AG09309 (cell line): Measurements from ENCODE around the gene DNAJC15.
"Not testable (repeated sequence)": the region's sequence is repeated elsewhere in the genome, so short reads cannot be mapped to it uniquely, and the experiment has no call there.

Experiments
- DNase-seq: peaks from one replicate; pipeline ENCODE4 v3.0.0-alpha.2; 2010; ENCODE audit warnings: low read depth
- H3K4me3 ChIP-seq: 2 replicates; pipeline ENCODE4 v1.5.1; 2011; ENCODE audit warnings: mild to moderate bottlenecking, low read depth, low read length, moderate library complexity; ENCODE audit not compliant: control insufficient read depth
- CTCF ChIP-seq: IDR thresholded peaks from 2 replicates; pipeline ENCODE4 v1.5.1; 2011; ENCODE audit warnings: mild to moderate bottlenecking, low read depth, low read length, inconsistent platforms; ENCODE audit not compliant: insufficient read depth, control insufficient read depth; ENCODE audit errors: missing control alignments

The DNAJC15 gene

GRCh38 chr13:42984691-42985090 is 38.7 kb upstream of the DNAJC15 start:
- no peak for DNase-seq
- no peak for TF ChIP-seq CTCF
- no peak overlapping the region for H3K4me3 ChIP-seq

GRCh38 chr13:42985312-42986175 is 37.8 kb upstream of the DNAJC15 start:
- H3K4me3 ChIP-seq, result no peak overlapping the region
- no peak for TF ChIP-seq CTCF
- DNase-seq, result no peak

GRCh38 chr13:42986176-42986574 is 37.2 kb upstream of the DNAJC15 start:
- no peak for TF ChIP-seq CTCF
- no peak for DNase-seq
- H3K4me3 ChIP-seq, result no peak overlapping the region

GRCh38 chr13:42990291-42991232 is 32.8 kb upstream of the DNAJC15 start:
- H3K4me3 ChIP-seq, result no peak overlapping the region

GRCh38 chr13:42991233-42991897 is 32.0 kb upstream of the DNAJC15 start:
- peak overlapping the region; percentile 73 for H3K4me3 ChIP-seq
- DNase-seq, result not testable (repeated sequence)

More at GRCh38 chr13:42990291-42991232, 32.8 kb upstream of the DNAJC15 start:
- TF ChIP-seq CTCF, result no peak
- DNase-seq, result no peak

GRCh38 chr13:42991898-42992763 is 31.3 kb upstream of the DNAJC15 start, which contains the start of gene EPSTI1:
EPSTI1 (minus strand) TSS chr13:42992241; CDS start chr13:42992165, 76 bp downstream.
- TF ChIP-seq CTCF, result no peak
- no peak for DNase-seq
- H3K4me3 ChIP-seq, result peak within 1 kb of the TSS; percentile 73
